ENCODE results near the gene PPARD.

- TF ChIP-seq, protein P1, sequence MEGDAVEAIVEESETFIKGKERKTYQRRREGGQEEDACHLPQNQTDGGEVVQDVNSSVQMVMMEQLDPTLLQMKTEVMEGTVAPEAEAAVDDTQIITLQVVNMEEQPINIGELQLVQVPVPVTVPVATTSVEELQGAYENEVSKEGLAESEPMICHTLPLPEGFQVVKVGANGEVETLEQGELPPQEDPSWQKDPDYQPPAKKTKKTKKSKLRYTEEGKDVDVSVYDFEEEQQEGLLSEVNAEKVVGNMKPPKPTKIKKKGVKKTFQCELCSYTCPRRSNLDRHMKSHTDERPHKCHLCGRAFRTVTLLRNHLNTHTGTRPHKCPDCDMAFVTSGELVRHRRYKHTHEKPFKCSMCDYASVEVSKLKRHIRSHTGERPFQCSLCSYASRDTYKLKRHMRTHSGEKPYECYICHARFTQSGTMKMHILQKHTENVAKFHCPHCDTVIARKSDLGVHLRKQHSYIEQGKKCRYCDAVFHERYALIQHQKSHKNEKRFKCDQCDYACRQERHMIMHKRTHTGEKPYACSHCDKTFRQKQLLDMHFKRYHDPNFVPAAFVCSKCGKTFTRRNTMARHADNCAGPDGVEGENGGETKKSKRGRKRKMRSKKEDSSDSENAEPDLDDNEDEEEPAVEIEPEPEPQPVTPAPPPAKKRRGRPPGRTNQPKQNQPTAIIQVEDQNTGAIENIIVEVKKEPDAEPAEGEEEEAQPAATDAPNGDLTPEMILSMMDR (IDR thresholded peaks at IDR 0.05; ENCODE audit: low read depth, low read length) = no peak
- TF ChIP-seq POLR2A (IDR thresholded peaks at IDR 0.05; ENCODE audit: extremely low read depth, insufficient read length) = no peak
- TF ChIP-seq, protein P2, sequence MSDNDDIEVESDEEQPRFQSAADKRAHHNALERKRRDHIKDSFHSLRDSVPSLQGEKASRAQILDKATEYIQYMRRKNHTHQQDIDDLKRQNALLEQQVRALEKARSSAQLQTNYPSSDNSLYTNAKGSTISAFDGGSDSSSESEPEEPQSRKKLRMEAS (IDR thresholded peaks at IDR 0.05; ENCODE audit: low read depth, low read length) = no peak
Observed at GRCh38 chr6:35400111-35400510, 57.8 kb downstream of the PPARD start.
